ENCODE measurements around the gene MPP3. TPM values are rescaled to one million over a fixed set of nuclear protein-coding genes. Genes with fewer than 3 reads are reported as not detected.

MPP3 gene
- total and polyA plus RNA-seq, 2 of the 4 experiments (the other 2 are of a cell fraction), result 5.7 to 11.9 TPM

GRCh38 chr17:43772877-43773648, 59.9 kb downstream of the MPP3 start:
- in situ Hi-C loops (cut with MboI; ENCODE audit: low sequenced_read_pairs) (no loop called here), dilution Hi-C loops (cut with HindIII; ENCODE audit: low sequenced_read_pairs, unreplicated experiment) (no loop called here), intact Hi-C loops (cut with micrococcal nuclease) (no loop called here)
- Histone ChIP-seq H3K27me3 (ENCODE audit: control insufficient read depth, insufficient read depth, low read length) (no peaks in the 10 kb centered on the region), H3K79me1 (ENCODE audit: low read depth in 1 of 2, low read length in 2 of 2) (peaks cover 21 to 59% of the 10 kb centered on the region in 2 experiments), H3K4me2 (ENCODE audit: low read depth, low read length) (no peak overlapping the region), H3K9ac (ENCODE audit: low read depth, low read length) (no peak overlapping the region), H4K8ac (ENCODE audit: low read depth in 2 of 2, low read length in 2 of 2) (no peak overlapping the region), H2BK20ac (ENCODE audit: low read depth, low read length) (no peak overlapping the region), H2AFZ (replicated peaks; ENCODE audit: low read length, poor library complexity) (no peak overlapping the region), H2AK9ac (replicated peaks; ENCODE audit: low read depth, low read length, poor library complexity) (no peak overlapping the region), H2BK15ac (ENCODE audit: low read depth, low read length) (no peak overlapping the region), H3K4ac (ENCODE audit: low read depth, low read length) (no peak overlapping the region), H3K36me3 (ENCODE audit: control insufficient read depth, insufficient read depth, low read length) (peaks cover 58% of the 10 kb centered on the region), H3K56ac (ENCODE audit: extremely low read depth, insufficient read depth, low read length) (no peak overlapping the region), H4K91ac (ENCODE audit: insufficient read depth, low read depth, low read length) (no peak overlapping the region), H3K9me1 (ENCODE audit: insufficient read depth, low read length) (peaks cover 28% of the 10 kb centered on the region), H3K9me3 (ENCODE audit: control insufficient read depth, insufficient read depth, low read length) (no peaks in the 10 kb centered on the region), H4K5ac (ENCODE audit: low read depth, low read length) (no peak overlapping the region), H3K4me1 (ENCODE audit: control insufficient read depth, insufficient read depth, low read length) (peaks cover 2% of the 10 kb centered on the region; the same call in 1 of the 2 replicates), H3K4me3 (ENCODE audit: insufficient read depth, low read depth, low read length) (no peak overlapping the region), H3K14ac (replicated peaks; ENCODE audit: low read depth, low read length) (no peak overlapping the region), H2AK5ac (ENCODE audit: low read depth, low read length) (no peak overlapping the region), H2BK120ac (ENCODE audit: low read depth, low read length) (no peak overlapping the region), H2BK5ac (ENCODE audit: low read depth, low read length, poor library complexity, severe bottlenecking) (no peak overlapping the region), H3K18ac (ENCODE audit: low read depth, low read length) (no peak overlapping the region), H3K27ac (ENCODE audit: insufficient read depth, low read length) (no peak overlapping the region), H3K23ac (ENCODE audit: low read depth, low read length) (no peak overlapping the region), H4K20me1 (ENCODE audit: insufficient read depth, low read length) (peaks cover 33% of the 10 kb centered on the region)
- CTCF ChIA-PET, result no interaction called here
- BruUV-seq (replicated peaks), result no TSS peak
- no peak for DNase-seq
- POLR2A ChIA-PET (ENCODE audit: unreplicated experiment), result interaction anchor here (0.6 kb wide), 1 partner anchor 114 kb away, joined by 5 read pairs; no protein-coding TSS in a partner anchor
- ATAC-seq (ENCODE audit: low read depth), result no peak
- WGBS, 2 experiments (ENCODE audit: extremely low coverage in 2 of 2, insufficient read length in 1 of 2), result 83% methylated on average over 1 of the region's 10 CpGs; no CpG with 5 or more reads in 1 of the 2 experiments
- TF ChIP-seq CTCF (conservative IDR thresholded peaks at IDR 0.05; ENCODE audit: low read depth, low read length), result no peak
- no peak for TF ChIP-seq MAFK (IDR thresholded peaks at IDR 0.05; ENCODE audit: low read depth, low read length)
- no peak for TF ChIP-seq RFX5 (IDR thresholded peaks at IDR 0.05; ENCODE audit: low read depth, low read length)
- no peak for TF ChIP-seq POLR2A (IDR thresholded peaks at IDR 0.05; ENCODE audit: low read depth, low read length)
- no peak for TF ChIP-seq USF2 (IDR thresholded peaks at IDR 0.05; ENCODE audit: low read depth, low read length)
- TF ChIP-seq MAZ (IDR thresholded peaks at IDR 0.05; ENCODE audit: borderline replicate concordance, low read depth, low read length), result no peak
